ENCODE measurements around the gene GNAI2. TPM values are rescaled to one million over a fixed set of nuclear protein-coding genes. Genes with fewer than 3 reads are reported as not detected.

The GNAI2 gene
- total RNA-seq, 1 experiment from 2014 or later: 201 TPM

- H3K27ac ChIP-seq: no peak overlapping the region
- ChIA-PET CTCF (no interaction called here), POLR2A (ENCODE audit: unreplicated experiment) (no interaction called here)
- no peaks in the 10 kb centered on the region for H3K36me3 ChIP-seq (ENCODE audit: low read depth)
- no peak overlapping the region for H2AFZ ChIP-seq
- no TSS peak for BruUV-seq (replicated peaks)
- DNase-seq: no peak
- H3F3A ChIP-seq (ENCODE audit: insufficient read depth, low read depth): peaks cover 13% of the 10 kb centered on the region; the same call in 1 of the 2 replicates
- H3K9me2 ChIP-seq (ENCODE audit: insufficient read depth): no peaks in the 10 kb centered on the region
- no peak for TF ChIP-seq EZH2 (IDR thresholded peaks at IDR 0.05; ENCODE audit: low read depth)
- no peak for TF ChIP-seq CTCF (conservative IDR thresholded peaks at IDR 0.05)
- H4K20me1 ChIP-seq (ENCODE audit: insufficient read depth): no peaks in the 10 kb centered on the region
- H3K79me2 ChIP-seq (ENCODE audit: low read depth): no peaks in the 10 kb centered on the region
- intact Hi-C loops (cut with micrococcal nuclease; ENCODE audit: unreplicated experiment): no loop called here
- no peaks in the 10 kb centered on the region for H3K27me3 ChIP-seq (ENCODE audit: insufficient read depth, low read depth)
- peaks cover 17% of the 10 kb centered on the region for H3K4me1 ChIP-seq (replicated peaks; ENCODE audit: insufficient read depth)
- no peak overlapping the region for H3K4me3 ChIP-seq
- no peak overlapping the region for H3K4me2 ChIP-seq
- no peaks in the 10 kb centered on the region for H3K9me3 ChIP-seq (ENCODE audit: insufficient read depth, low read depth)
Observed at GRCh38 chr3:50230104-50230793, 5.8 kb upstream of the GNAI2 start.

DNA sequence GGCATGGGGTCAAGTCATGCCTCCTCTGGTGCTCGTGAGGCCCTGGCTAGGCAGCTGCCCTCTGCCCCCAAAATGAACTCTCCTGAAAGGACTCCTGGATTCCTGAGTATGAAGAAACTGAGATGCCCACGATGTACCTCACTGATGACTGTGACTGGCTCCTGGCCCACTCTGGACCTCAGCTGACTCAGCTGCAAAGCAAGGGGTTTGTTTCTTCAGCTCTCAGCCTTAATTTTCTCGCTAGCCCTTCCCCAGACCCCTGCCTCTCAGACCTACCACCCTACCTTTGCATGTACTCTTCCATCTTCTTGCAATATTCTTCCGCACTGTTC, 5.2 kb upstream of the GNAI2 start:
- intact Hi-C loops (cut with micrococcal nuclease; ENCODE audit: unreplicated experiment): no loop called here
- Histone ChIP-seq H3K27me3 (ENCODE audit: insufficient read depth, low read depth) (no peaks in the 10 kb centered on the region), H3K4me3 (no peak overlapping the region), H3K36me3 (ENCODE audit: low read depth) (no peaks in the 10 kb centered on the region), H4K20me1 (ENCODE audit: insufficient read depth) (no peaks in the 10 kb centered on the region), H3K79me2 (ENCODE audit: low read depth) (no peaks in the 10 kb centered on the region), H3K9me2 (ENCODE audit: insufficient read depth) (no peaks in the 10 kb centered on the region), H3K4me2 (no peak overlapping the region), H3F3A (ENCODE audit: insufficient read depth, low read depth) (peaks cover 13% of the 10 kb centered on the region; the same call in 1 of the 2 replicates), H2AFZ (no peak overlapping the region), H3K4me1 (replicated peaks; ENCODE audit: insufficient read depth) (peaks cover 20% of the 10 kb centered on the region), H3K9me3 (ENCODE audit: insufficient read depth, low read depth) (no peaks in the 10 kb centered on the region), H3K27ac (no peak overlapping the region)
- no peak for DNase-seq
- TF ChIP-seq CTCF (conservative IDR thresholded peaks at IDR 0.05) (no peak), EZH2 (IDR thresholded peaks at IDR 0.05; ENCODE audit: low read depth) (no peak)
- POLR2A ChIA-PET (ENCODE audit: unreplicated experiment): no interaction called here
- CTCF ChIA-PET: no interaction called here
- no TSS peak for BruUV-seq (replicated peaks)

GRCh38 chr3:50231581-50231980, 4.4 kb upstream of the GNAI2 start:
- intact Hi-C loops (cut with micrococcal nuclease; ENCODE audit: unreplicated experiment): no loop called here
- Histone ChIP-seq H3K9me3 (ENCODE audit: insufficient read depth, low read depth) (no peaks in the 10 kb centered on the region), H3K4me1 (replicated peaks; ENCODE audit: insufficient read depth) (peaks cover 20% of the 10 kb centered on the region), H3F3A (ENCODE audit: insufficient read depth, low read depth) (peaks cover 13% of the 10 kb centered on the region; the same call in 1 of the 2 replicates), H3K27me3 (ENCODE audit: insufficient read depth, low read depth) (no peaks in the 10 kb centered on the region), H3K9me2 (ENCODE audit: insufficient read depth) (no peaks in the 10 kb centered on the region), H3K4me3 (no peak overlapping the region), H3K27ac (no peak overlapping the region), H3K79me2 (ENCODE audit: low read depth) (0 out of 2 replicates have a peak, but pooled peaks cover 3% of the 10 kb centered on the region), H3K4me2 (no peak overlapping the region), H2AFZ (no peak overlapping the region), H3K36me3 (ENCODE audit: low read depth) (no peaks in the 10 kb centered on the region), H4K20me1 (ENCODE audit: insufficient read depth) (no peaks in the 10 kb centered on the region)
- ChIA-PET CTCF (interaction anchor here (0.5 kb wide), 1 partner anchor 105 kb away, joined by 4 read pairs; no protein-coding TSS in a partner anchor), POLR2A (ENCODE audit: unreplicated experiment) (no interaction called here)
- DNase-seq: no peak
- no TSS peak for BruUV-seq (replicated peaks)
- TF ChIP-seq CTCF (conservative IDR thresholded peaks at IDR 0.05): no peak
- TF ChIP-seq EZH2 (IDR thresholded peaks at IDR 0.05; ENCODE audit: low read depth): no peak

Data from PC-9 (cell line).